ENCODE data around the gene PCYOX1L. TPM values are rescaled to one million over a fixed set of nuclear protein-coding genes. Genes with fewer than 3 reads are reported as not detected.

The PCYOX1L gene
- total and polyA plus RNA-seq, 2 experiments from 2014 or later, result 6.7 to 14.7 TPM

DNA sequence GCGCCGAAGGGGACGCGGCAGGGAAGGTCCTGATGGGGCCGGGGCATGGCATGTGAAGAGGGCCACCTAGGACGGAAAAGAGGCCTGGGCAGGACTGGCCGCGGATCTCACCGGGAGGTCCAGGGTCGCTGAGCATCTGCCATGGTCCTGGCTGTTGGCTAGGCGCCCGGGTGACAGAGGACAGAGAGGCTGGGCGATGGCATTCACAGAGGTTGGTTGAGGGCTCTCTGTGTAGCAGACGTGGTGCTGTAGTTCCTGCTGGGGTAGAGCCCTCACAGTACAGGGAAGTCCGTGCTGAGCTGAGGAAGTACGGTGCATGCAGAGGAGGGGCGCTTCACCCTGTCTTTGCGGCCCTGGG lies 427 bp downstream of the PCYOX1L start:
- Histone ChIP-seq H3K79me2 (replicated peaks; ENCODE audit: insufficient read depth) (peaks cover 19% of the 10 kb centered on the region), H3K4me2 (peak overlapping the region; percentile 92), H3K9me2 (ENCODE audit: insufficient read depth) (no peaks in the 10 kb centered on the region), H3K27me3 (ENCODE audit: insufficient read depth) (no peaks in the 10 kb centered on the region), H3K4me3 (peak overlapping the region; percentile 90), H3K36me3 (ENCODE audit: insufficient read depth) (peaks cover 8% of the 10 kb centered on the region), H4K20me1 (replicated peaks; ENCODE audit: insufficient read depth) (peaks cover 6% of the 10 kb centered on the region; the same call in 1 of the 2 replicates), H2AFZ (peak overlapping the region; percentile 97; the same call in 1 of the 2 replicates), H3K4me1 (ENCODE audit: insufficient read depth) (peaks cover 12% of the 10 kb centered on the region), H3F3A (replicated peaks; ENCODE audit: low read depth) (no peaks in the 10 kb centered on the region), H3K27ac (ENCODE audit: low read depth) (no peak overlapping the region)
- H3K4me1 Mint-ChIP-seq, result peaks cover 9% of the 10 kb centered on the region
- peaks cover 28% of the 10 kb centered on the region for H3K36me3 Mint-ChIP-seq (ENCODE audit: low read depth)
- peaks cover 4% of the 10 kb centered on the region for H3K27me3 Mint-ChIP-seq (ENCODE audit: insufficient read depth, low read depth, poor library complexity)
- ATAC-seq, result peak; percentile 26
- H3K9me3 Mint-ChIP-seq, result no peaks in the 10 kb centered on the region
- DNase-seq (ENCODE audit: low spot score), result peak; percentile 29
- TF ChIP-seq, protein P1, sequence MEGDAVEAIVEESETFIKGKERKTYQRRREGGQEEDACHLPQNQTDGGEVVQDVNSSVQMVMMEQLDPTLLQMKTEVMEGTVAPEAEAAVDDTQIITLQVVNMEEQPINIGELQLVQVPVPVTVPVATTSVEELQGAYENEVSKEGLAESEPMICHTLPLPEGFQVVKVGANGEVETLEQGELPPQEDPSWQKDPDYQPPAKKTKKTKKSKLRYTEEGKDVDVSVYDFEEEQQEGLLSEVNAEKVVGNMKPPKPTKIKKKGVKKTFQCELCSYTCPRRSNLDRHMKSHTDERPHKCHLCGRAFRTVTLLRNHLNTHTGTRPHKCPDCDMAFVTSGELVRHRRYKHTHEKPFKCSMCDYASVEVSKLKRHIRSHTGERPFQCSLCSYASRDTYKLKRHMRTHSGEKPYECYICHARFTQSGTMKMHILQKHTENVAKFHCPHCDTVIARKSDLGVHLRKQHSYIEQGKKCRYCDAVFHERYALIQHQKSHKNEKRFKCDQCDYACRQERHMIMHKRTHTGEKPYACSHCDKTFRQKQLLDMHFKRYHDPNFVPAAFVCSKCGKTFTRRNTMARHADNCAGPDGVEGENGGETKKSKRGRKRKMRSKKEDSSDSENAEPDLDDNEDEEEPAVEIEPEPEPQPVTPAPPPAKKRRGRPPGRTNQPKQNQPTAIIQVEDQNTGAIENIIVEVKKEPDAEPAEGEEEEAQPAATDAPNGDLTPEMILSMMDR (conservative IDR thresholded peaks at IDR 0.05; ENCODE audit: low read depth in 2 of 2), result no peak
- TF ChIP-seq STAT1 (IDR thresholded peaks at IDR 0.05; ENCODE audit: unreplicated experiment) (no peak), NANOG (IDR thresholded peaks at IDR 0.05; ENCODE audit: borderline replicate concordance) (no peak), EZH2phosphoT487 (IDR thresholded peaks at IDR 0.05; ENCODE audit: unreplicated experiment) (no peak), EZH2 (IDR thresholded peaks at IDR 0.05; ENCODE audit: low read depth, unreplicated experiment) (no peak)
- TF ChIP-seq, protein P2, sequence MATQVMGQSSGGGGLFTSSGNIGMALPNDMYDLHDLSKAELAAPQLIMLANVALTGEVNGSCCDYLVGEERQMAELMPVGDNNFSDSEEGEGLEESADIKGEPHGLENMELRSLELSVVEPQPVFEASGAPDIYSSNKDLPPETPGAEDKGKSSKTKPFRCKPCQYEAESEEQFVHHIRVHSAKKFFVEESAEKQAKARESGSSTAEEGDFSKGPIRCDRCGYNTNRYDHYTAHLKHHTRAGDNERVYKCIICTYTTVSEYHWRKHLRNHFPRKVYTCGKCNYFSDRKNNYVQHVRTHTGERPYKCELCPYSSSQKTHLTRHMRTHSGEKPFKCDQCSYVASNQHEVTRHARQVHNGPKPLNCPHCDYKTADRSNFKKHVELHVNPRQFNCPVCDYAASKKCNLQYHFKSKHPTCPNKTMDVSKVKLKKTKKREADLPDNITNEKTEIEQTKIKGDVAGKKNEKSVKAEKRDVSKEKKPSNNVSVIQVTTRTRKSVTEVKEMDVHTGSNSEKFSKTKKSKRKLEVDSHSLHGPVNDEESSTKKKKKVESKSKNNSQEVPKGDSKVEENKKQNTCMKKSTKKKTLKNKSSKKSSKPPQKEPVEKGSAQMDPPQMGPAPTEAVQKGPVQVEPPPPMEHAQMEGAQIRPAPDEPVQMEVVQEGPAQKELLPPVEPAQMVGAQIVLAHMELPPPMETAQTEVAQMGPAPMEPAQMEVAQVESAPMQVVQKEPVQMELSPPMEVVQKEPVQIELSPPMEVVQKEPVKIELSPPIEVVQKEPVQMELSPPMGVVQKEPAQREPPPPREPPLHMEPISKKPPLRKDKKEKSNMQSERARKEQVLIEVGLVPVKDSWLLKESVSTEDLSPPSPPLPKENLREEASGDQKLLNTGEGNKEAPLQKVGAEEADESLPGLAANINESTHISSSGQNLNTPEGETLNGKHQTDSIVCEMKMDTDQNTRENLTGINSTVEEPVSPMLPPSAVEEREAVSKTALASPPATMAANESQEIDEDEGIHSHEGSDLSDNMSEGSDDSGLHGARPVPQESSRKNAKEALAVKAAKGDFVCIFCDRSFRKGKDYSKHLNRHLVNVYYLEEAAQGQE (IDR thresholded peaks at IDR 0.05; ENCODE audit: unreplicated experiment), result no peak
- TF ChIP-seq, protein P3, sequence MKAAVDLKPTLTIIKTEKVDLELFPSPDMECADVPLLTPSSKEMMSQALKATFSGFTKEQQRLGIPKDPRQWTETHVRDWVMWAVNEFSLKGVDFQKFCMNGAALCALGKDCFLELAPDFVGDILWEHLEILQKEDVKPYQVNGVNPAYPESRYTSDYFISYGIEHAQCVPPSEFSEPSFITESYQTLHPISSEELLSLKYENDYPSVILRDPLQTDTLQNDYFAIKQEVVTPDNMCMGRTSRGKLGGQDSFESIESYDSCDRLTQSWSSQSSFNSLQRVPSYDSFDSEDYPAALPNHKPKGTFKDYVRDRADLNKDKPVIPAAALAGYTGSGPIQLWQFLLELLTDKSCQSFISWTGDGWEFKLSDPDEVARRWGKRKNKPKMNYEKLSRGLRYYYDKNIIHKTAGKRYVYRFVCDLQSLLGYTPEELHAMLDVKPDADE (IDR thresholded peaks at IDR 0.05), result no peak
- no peak overlapping the region for H3K27ac Mint-ChIP-seq
- H3K4me3 Mint-ChIP-seq, result peak overlapping the region; percentile 96

DNA sequence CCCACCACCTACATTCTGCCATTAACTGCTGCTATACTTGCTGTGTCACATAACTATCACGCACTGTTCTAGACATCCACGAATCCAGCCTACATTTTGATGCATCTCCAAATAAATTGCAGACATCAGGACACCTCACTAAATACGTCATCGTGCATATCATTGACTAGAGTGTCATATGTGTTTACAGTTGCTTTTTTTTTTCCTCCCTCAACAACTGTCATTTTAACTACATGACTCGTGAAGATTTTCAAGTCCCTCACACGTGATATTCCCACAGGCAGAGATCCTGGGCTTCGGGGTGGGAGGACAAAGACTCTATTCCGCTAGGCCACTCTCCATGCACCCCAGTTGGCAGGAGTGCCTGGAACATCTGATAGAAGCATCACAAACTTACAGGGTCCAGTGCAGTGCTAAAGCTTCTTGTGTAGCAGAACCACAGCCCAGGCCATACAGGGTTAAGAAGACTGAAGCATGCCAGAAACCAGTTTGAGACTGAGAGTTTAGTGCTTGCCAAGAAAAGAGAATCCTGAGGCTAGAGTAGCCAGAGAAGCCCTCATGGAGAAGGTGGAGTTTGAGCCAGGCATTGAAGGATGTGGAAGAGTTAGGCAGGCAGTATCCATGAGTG lies 1.1 kb downstream of the PCYOX1L start:
- peaks cover 15% of the 10 kb centered on the region; the same call in 1 of the 2 replicates for H3K79me2 ChIP-seq (replicated peaks; ENCODE audit: insufficient read depth)
- H3K4me3 ChIP-seq, result peak overlapping the region; percentile 90; the same call in 1 of the 2 replicates
- no peaks in the 10 kb centered on the region for H3K9me3 Mint-ChIP-seq
- H3K36me3 ChIP-seq (ENCODE audit: insufficient read depth), result 0 out of 2 replicates have a peak, but pooled peaks cover 2% of the 10 kb centered on the region
- H3K4me3 Mint-ChIP-seq, result peak overlapping the region; percentile 96
- no peaks in the 10 kb centered on the region for H3K27me3 ChIP-seq (ENCODE audit: insufficient read depth)
- peak overlapping the region; percentile 92 for H3K4me2 ChIP-seq
- H3K4me1 Mint-ChIP-seq, result peaks cover 9% of the 10 kb centered on the region
- H3F3A ChIP-seq (replicated peaks; ENCODE audit: low read depth), result no peaks in the 10 kb centered on the region
- no peak for DNase-seq (ENCODE audit: low spot score)
- H3K36me3 Mint-ChIP-seq (ENCODE audit: low read depth), result peaks cover 23% of the 10 kb centered on the region
- H3K27ac Mint-ChIP-seq, result no peak overlapping the region
- peaks cover 12% of the 10 kb centered on the region for H3K4me1 ChIP-seq (ENCODE audit: insufficient read depth)
- no peak for ATAC-seq
- H3K27ac ChIP-seq (ENCODE audit: low read depth), result no peak overlapping the region
- H2AFZ ChIP-seq, result no peak overlapping the region
- peaks cover 4% of the 10 kb centered on the region for H3K27me3 Mint-ChIP-seq (ENCODE audit: insufficient read depth, low read depth, poor library complexity)
- H4K20me1 ChIP-seq (replicated peaks; ENCODE audit: insufficient read depth), result no peaks in the 10 kb centered on the region; the same call in 1 of the 2 replicates
- no peaks in the 10 kb centered on the region for H3K9me2 ChIP-seq (ENCODE audit: insufficient read depth)
- no peak for TF ChIP-seq CREB1 (CRISPR knock-in tag; IDR thresholded peaks at IDR 0.05; ENCODE audit: low read depth)
- TF ChIP-seq EZH2phosphoT487 (IDR thresholded peaks at IDR 0.05; ENCODE audit: unreplicated experiment), result no peak
- TF ChIP-seq, protein P1 (conservative IDR thresholded peaks at IDR 0.05; ENCODE audit: low read depth in 2 of 2), result no peak
- no peak for TF ChIP-seq EZH2 (IDR thresholded peaks at IDR 0.05; ENCODE audit: low read depth, unreplicated experiment)

Measured in GM23338 (cell line).